Globus pallidus (tissue), 1 donor: Measurements from ENCODE around the gene HDLBP.

Experiments
- DNase-seq: peaks from one replicate; pipeline ENCODE4 v3.0.0-alpha.2; 2015; ENCODE audit warnings: low spot score

The HDLBP gene

DNA sequence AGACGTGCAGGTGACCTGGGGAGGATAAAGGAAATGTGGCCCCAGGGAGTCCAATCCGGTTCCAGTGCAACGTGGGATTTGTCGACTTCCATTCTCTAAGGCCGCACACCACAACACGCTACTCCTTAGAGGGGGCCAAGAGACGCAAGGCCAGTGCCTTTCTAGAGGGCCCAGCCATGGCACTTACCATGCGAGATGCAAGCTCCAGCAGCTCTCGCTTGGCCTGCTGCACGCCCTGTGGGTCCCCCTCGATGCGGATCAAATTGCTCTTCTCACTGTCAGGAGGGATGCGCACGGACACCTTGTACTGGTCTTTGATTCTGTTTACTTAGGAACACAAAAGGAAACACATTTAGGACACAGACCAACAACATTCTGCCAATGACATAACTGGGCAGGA lies 65.8 kb downstream of the HDLBP start:
- no peak for DNase-seq

DNA sequence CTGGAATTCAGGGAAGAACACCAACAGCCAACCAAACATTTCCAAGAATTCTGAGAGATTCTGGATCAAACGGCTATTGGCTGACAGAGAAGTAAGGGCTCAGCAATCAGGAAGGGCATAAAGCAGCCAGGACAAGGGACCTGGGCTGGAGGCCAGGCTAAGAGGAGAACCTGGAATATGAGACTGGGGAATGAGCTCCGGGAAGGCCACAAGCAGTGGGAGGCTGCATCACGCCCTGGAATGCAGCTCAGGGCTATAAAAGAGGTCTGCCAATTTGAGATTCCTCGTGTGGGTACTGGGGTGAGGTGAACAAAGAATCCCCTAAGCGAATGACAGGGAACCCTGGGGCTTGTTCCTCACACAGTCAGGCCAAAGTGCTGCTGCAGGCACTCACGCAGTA lies 66.6 kb downstream of the HDLBP start:
- DNase-seq: no peak

DNA sequence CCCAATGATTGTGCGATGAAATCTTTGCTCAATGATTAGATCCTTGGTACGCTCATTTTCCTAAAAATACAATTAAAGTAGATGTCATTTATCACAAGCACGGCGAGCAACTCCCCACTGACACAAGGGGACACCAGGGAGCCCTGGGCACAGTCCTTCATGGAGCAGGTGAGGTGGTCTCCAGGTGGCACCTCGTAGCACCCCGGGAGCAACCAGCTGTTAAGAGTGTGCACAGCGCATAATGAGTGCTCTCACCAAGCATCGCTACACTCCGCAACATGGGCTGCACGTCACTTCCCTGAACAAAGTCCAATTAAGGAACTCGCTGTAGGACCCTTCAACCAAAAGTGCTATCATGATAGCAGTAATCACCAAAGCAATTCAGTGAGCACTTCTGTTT lies 67.2 kb downstream of the HDLBP start:
- no peak for DNase-seq

DNA sequence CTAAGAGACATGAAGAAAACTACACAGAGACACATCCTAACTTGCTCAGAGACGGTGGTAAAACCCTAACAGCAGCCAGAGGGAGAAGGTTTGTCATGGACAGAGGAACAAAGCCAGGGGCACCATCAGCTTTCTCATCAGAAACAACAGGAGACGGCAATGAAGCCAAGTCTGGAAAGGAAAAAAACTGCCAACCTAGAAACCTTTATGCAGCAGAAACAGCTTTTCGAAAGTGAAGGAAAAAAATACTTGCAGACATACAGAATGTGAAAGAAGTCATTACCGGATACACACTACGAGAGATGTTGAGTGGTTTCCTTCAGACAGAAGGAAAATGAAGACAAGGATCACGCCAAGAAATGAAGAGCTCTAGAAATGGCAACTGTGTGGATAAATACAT lies 71.1 kb downstream of the HDLBP start:
- DNase-seq: no peak

DNA sequence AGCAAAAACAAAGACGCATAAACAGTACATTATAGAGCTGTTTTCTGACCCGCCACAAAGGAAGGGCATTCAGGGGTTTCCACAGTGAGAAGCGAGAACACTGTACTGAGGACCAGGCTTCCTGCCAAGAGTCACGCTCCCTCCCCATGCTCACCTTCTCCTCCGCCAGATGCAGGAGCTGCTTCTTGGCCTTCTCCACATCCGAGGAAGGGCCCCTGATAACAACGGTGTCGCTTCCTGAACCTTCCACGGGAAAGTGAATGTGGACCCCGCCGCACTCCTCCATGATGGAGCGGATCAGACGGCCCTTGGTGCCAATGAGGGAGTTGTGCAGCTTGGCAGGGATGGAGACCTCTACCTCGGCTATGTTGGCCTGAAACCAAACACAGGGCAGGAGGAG lies 73.2 kb downstream of the HDLBP start:
- no peak for DNase-seq

DNA sequence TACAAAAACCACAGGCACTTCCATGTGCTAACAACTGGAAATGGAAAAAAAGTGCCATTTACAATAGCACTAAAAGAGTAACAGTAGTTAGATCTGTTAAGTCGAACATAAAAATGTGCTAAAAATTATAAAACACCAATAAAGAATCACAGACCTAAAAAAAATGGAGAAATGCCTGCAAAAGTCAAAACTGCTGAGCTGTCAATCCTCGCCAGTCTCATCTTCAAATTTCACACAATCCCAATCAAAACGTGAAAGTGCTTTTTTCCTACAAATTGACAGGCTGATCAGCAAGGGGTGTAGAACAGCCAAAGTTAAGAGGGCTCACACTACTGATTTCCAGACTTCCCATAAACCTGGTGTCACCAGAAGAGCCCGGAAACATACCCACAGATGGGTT lies 73.8 kb downstream of the HDLBP start:
- no peak for DNase-seq

DNA sequence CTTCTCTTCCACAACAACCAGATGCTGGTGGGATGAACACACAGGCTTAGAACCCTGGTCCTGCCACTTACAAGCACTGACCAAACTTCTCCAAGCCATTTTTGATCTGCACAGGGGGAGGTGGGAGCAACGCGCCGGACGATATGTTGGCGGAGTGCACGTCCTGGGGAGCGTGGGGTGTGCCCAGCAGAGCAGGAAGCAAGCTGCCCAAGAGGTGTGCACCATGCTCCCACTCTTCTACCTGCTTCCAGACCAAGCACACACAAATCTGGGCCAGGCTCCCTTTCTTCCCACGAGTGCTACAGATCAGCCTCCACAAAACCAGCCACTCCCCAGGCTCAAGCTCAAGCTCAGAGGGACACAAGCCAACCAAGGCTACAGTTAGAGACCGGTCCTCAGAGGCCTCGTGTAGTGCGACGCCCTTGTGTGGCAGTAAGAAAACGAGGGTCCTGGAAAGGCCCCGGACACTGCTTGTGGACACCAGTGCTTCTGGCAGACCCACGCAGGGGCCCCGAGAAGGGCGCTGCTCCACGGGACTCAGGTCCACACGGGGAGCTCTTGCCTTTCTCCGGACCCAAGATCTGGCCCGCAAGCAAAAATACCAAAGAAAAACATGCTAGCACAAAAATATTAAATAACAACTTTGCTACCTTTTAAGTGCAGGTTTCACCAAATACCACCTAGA lies 75.0 kb downstream of the HDLBP start:
- no peak for DNase-seq

DNA sequence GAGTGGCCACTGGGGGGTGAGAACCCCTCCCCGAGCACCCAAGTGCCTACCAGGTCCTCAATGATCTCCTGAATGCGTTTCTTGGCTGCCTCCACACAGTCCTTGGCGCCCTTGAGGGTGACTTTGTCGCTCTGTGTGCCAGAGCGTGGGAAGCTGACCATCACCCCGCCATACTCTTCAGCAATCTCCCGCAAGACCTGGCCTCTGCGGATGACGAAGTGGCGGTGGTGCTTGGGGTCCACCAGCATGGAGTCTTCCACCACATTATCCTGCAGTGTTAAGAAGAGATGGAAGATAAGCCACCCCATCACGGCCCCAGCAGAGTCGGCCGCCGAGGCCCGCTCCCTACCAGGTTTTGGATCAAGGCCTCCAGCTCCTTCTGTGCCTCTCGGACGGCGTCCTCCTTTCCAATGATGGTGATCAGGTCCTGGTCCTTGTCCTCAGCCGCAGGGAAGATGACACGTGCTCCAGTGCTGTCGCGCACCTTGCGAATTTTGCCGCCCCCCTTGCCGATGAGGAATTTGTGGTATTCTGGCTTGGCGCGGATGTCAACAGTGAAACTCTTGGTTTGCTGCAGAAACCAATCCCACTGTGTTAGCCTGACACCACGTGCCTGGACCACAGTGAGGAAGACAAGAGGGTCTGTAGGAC lies 75.8 kb downstream of the HDLBP start:
- no peak for DNase-seq

DNA sequence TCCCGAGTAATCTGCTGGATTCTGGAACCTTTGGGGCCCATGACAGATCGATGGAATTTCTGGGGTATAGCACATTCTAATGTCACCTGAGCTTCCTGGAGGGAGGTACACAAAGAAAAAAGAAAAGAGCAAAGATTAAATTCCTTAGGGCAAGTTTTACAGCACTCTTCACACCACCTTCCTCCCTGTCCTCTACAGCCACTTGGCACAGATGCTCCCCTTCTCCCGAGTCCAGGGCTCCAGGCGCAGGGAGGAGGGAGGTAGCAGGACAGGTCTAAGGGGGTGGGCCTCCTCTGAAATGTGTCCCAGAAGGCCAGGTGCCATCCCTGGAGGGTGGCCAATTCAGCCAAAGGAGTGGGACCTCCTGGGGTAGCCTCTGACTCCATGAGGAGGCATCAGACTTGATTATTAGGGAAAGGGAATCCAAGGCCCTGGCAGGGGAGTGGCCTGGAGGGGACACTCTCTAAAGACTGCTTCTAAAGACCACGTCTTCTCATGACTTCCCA lies 76.7 kb downstream of the HDLBP start:
- no peak for DNase-seq

DNA sequence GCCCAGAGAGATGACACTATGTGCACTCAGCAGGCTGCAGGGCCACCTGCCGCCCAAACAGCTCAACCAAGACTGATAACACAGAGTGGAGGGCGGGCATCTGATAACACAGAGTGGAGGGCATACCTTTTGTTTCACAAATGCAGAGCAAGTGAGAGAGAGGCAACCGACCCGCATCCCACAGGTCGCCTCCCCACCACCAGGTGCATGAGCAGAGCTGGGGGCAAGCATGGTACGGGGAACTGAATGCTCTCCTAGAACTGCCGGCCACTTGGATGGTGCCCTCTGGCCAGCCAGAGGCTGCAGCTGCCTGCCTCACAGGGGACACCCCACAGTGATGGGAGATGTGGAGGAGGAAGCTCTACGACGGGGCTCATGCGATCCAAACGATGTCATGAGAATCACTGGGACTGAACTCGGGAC lies 77.5 kb downstream of the HDLBP start:
- DNase-seq: no peak

DNA sequence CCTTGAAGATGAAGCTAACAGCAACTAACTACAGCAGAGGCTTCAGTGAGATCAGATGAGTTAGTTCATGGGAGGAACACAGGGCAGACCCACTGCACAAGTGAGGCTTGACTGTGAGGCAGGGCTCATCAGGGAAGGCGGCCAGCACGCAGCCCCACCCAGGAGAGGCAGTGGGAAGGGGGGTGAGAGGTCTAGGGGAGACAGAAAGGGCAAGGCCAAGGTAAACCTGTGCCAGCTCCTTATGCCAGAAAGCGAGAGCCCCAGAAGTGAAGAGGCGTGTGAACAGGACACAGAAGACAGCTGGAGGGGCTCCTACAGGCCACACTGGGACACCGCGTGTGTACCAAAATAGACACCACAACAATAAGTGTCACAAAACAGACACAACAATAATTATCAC lies 78.4 kb downstream of the HDLBP start:
- DNase-seq: no peak

DNA sequence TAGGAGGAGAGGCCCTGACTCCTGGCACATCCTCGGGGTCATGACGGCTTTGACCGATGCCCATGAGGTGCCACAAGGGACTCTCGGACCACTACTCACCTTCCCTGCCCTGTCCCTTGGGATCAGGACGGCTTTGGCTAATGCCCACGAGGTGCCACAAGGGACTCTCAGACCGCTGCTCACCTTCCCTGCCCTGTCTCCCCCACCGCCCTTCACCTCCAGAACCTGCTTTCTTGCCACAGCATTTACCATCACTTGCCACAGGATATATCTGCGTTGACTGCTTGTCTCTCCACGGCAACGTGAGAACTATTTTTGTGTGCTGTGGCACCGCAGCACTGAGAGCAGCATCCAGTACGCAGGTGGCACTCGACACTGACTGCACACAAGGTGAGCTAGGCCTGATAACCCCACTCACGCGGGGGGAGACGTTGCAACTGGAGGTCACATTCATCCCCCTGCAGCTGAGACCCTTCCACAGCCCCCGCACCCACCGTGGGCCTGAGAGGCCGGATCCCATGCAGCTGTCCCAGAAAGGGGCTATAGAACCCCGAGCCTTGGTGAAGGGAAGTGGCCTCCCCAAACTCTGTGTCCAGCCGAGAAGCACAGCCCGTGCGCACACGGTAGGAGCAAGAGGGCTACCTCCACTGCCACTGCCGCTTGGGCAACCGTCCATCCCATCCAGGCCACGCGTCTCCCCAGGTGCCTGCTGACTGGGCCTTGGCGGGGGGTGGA lies 79.4 kb downstream of the HDLBP start:
- no peak for DNase-seq

DNA sequence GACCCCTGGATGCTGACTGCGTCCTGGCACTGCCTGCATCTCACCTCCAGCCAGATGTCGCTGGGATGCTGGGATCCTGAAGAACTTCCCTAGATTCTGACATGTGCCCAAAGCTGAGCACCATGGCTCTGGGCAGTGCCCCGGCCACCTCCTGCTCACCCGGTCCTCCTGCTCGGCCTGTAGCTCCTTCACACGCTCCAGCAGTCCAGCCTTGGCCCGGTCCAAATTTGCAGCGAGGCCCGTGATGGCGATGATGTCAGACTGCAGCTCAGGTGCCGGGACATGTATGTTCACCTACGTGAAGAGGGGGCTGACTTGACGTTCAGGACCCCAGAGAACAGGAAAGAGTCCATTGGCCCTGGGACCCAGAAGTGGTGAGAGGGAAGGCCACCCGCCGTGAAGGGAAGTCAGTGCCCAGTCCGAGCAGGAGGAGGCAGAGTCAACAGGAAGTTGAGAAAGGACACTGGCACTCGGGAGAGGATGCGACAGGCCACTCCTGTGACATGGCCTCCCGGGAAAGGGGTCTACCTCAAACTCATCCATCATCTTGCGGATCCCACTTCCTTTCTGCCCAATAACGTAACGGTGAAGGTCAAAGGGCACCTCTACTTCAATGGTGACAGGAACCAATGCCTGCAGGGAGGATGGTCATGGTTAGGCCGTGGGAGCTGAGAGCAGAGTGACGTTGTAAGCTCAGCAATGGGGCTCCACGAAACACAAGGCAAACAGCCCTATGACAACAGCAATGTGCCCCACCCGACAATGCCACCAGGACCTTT lies 80.3 kb downstream of the HDLBP start:
- DNase-seq: no peak

DNA sequence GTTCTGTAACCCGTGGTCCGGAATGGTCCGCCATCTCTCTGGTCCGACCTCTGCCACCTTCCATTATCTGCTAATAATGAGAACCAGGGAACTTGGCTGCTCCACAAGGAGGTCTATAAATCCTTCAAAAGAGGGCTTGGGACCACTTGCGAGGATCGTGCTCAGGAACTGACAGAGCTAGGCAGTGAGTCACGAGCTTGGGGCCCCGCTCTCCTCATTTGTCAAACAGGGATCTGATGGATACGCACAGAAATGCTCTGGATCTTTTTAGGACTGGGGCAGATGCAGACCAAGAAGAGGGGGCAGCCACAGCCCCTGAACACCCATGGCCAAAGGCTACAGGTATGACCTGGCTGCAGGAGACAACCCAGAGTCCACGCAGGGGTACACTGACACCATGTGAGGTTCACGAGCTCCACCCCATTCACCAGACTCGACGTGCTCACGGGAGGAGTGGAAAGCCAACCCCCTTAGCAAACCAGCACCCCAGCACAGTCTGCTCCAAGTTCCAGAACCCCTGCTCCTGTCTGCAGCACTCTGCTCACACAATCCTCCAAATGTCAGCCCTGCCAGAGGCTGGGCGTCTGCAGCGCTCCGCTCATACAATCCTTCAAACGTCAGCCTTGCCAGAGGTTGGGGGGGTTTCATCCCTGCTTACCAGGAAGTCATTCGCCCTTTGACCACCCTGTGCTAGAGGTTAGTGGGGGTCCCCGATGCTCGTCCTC lies 81.2 kb downstream of the HDLBP start:
- no peak for DNase-seq

DNA sequence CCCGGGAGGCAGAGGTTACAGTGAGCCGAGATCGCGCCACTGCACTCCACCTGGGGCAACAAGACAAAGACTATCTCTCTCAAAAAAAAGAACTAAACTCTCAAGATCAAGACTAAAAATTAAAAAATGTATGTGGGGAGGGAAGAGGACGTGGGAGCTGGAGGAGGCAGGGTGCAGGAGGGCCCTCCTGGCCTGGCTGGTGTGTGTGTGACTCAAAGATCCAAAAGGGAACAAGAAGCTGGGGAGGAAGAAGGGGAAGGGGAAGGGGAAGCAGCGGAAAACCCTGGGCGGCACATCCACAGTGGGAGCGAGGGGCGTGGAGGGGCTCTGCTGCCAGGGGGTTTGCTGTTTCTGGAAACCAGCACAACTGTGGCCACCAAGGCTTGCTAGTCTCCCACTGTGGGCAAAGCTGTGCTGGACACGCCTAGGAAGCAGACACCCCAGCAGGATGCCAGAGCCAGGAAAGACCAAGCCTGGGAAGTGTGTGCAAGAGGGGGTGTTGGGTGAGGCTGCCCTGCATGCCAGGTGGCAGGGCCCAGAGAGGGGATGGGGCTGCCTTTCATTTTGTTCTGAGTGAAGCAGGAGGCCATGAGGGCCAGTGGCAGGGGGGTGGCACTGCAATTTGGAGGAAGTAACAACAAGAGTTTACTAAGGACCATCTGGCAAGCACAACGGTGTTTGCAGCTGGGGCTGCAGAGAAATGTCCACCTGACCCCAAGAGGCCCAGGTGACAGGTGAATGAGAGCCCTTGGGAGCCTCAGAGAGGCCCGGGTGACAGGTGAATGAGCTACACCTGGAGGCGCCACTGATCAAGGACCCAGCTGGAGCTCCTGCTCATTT lies 82.5 kb downstream of the HDLBP start:
- no peak for DNase-seq

DNA sequence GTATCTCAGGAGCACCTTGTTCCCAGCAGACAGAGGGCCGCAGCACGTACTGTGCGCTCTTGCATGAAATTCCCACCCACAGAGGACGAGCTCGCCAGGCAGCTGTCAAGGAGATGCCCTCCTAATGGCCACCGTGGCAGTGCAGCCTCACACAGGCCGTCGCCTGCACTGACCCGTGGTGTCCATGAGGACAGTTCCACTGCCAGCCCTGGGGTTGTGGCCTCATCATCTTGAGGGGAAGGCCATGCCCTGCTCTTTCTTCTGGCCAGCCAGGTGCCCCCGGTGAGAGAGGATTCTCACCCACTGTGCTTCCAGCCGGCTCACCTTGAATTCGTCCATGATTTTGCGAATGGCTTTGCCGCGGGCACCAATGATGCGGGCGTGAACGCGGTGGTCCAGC lies 85.0 kb downstream of the HDLBP start:
- no peak for DNase-seq

DNA sequence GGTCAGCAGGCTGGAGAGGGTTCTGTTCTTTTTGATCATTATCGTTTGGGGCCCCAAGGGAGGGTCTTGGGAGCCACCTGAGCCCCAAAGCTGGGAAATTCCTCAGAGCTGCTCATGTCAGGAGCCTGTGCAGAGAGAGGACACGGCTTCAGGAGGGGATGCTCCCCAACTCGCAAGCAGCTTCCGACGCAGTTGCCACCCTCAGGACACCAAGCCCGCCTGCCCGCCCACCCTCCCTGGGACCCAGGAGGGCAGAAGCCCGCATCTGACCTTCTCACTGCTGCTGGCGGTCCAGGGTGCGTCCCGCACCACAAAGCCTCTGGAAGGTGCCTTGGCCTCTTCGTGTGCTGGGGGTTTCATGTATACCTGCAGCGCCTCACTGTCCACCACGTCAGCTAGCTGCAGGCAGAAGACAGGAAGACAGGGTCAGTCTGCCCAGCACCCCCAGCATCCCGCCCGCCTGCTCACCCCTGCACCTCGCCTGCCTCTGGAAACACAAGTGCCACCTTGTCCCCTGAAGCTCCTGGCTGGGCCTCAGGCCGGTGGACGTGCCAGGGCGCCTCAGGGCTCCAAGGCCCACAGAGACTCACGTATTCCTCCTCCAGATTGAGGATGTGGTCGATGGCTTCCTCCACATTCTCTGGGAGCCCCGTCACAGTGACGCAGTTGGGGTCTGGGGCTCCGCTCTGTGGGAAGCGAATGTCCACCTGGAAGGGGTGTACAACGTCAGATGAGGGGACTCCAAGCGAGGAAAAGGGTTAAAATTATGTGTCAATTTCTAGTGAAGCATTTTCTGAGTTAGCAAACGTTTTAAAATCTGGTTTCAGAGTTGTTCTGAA lies 85.7 kb downstream of the HDLBP start:
- no peak for DNase-seq

DNA sequence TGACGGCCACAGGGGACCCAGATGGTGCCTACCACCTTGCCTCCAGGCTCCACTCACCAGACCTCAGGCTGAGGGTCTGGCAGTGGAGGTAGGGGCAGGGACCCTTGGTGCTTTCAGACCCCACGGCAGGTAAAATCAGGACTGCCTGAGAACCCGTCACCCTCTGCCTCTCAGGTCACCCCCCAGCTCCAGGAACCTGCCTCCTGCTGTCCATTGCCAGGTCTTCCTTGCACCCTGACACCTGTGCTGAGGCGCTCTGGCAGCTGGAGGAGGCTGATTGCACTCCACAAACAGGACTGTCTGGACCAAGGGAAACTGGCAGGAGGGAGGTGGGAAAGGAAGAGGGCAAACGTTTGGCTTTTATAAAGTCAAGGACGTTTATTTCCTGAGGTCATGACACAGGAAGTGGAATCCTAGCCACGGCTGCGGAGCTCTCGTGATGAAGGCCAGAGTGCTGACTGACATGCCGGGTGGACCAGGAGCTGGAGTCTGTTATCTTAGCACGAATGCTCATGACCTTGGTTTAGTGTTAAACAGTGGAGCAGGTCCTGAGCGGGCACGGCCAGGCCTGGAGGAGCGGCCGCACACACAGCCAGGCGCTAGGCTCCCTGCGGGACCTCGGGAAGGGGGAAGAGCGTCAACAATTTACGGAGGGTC lies 86.5 kb downstream of the HDLBP start:
- DNase-seq: no peak
